Activated CD8-positive, alpha-beta memory T cell treated with anti-CD3 and anti-CD28 coated beads for 24 hours (primary cell): ENCODE results near the gene STRBP.
A peak's percentile ranks its signal among the peaks of the same experiment; 100 is the strongest.
"Not testable (repeated sequence)": the region's sequence is repeated elsewhere in the genome, so short reads cannot be mapped to it uniquely, and the experiment has no call there.

Experiments
- DNase-seq: peaks from one replicate; pipeline ENCODE4 v3.0.0-alpha.2; 2020

The STRBP gene

GRCh38 chr9:123282362-123283047, 14.1 kb upstream of the STRBP start:
- DNase-seq = peak; percentile 52

DNA sequence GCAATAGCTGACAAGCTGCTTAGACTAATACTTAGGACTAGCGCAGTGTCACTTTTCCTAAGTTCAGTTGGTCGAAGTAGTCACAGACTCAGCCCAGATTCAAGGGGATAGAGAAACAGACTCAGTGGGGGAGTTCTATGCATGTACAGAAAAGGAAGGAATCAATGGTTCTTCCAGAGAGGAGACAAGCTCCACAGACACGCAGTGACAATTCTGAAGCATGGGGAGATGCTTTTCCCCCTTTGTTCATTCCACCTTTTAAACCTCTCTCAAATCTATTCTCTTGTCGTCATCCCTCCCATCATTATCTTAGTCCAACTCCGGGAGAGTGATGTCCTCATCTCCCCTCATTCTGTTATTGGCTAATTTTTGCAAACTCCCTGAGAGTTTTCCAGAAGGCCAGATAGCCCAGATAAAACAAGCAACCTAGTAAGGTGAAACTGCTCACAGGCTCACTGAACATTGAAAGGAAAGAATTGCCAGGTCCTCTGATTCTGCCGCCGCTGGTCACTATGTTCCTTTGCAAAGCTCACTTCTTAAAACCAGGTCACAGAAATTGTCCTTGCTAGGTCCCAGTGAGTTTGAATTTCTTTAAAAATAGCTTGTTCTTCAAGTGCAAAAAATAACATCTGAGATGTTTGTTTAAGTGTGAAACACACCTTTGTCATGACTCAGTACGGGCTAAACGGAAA, 13.4 kb upstream of the STRBP start:
- peak; percentile 11 for DNase-seq

- DNase-seq = peak; percentile 58
These were observed 10.6 kb upstream of the STRBP start for GRCh38 chr9:123278879-123279493.

DNA sequence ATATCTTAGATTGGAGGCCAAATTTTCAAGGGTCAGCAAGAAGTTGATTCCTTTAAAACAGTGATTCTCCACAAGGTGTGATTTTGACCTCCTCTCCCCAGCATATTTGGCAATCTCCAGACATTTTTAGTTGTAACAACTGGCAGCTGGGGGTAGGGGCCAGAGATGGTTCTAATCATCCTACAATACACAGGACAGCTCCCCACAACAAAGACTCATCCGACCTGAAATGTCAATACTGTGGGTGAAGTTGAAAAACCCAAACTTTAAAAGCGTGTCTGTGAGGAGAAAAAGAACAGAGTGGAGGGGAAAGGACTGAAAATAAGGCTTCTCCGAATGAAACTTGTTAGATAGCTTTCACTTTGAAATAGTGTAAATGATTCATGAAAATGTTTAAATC, 10.0 kb upstream of the STRBP start:
- DNase-seq = peak; percentile 51

- DNase-seq = no peak
These were observed 8.2 kb upstream of the STRBP start for GRCh38 chr9:123276551-123276950.

- not testable (repeated sequence) for DNase-seq
These were observed 2.7 kb upstream of the STRBP start for GRCh38 chr9:123271133-123271532.

DNA sequence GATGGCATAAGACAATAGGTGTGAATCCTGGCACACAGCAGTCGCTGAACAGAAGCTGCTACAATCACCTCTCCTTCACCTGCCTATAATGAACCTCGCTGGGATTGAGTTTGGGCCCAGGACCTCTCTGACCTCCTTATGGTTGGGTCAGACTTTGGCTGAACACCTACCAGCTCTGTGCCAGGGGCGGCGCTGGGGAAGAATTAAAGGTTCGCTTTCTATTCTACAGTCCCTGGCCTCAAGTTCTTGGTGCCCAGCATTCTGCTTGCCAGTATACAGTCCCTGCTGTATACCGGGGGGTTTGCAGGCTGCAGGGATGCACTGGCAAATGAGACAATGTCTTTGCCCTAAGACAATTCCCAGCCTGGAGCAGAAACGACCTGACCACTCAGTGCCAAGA, 895 bp upstream of the STRBP start:
- peak; percentile 60 for DNase-seq

DNA sequence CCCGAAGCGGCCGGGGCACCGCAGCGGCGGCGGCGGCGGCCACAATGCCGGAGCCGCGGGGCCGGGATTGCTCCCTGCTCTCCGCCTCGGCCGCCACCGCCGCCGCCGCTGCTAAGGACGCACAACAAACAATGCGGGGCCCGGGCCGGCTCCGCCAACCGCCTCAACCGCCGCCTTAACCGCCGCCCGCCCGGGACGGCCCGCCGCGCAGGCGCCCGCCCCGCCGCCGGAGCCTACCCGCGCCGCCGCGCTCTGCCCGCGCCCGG, 254 bp downstream of the STRBP start:
- no peak for DNase-seq

GRCh38 chr9:123267481-123268198, 746 bp downstream of the STRBP start:
- DNase-seq = peak; percentile 57

GRCh38 chr9:123266655-123267399, 1.6 kb downstream of the STRBP start:
- DNase-seq = peak; percentile 53

GRCh38 chr9:123265833-123266232, 2.6 kb downstream of the STRBP start:
- peak; percentile 47 for DNase-seq

DNA sequence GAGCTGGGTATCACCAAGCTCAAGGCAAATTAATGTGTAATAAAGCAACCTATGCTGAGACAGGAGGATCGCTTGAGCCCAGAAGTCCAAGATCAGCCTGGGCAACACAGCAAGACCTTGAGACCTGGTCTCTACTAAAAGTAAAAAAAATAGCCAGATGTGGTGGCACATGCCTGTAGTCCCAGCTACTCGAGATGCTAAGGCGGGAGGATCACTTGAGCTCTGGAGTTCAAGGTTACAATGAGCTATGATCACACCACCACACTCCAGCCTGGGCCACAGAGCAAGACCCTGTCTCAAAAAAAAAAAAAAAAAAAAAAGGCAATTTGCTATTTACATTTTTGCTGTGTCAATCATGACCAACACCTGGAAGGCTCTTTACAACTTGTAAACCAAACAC, 5.2 kb downstream of the STRBP start:
- peak; percentile 30 for DNase-seq

DNA sequence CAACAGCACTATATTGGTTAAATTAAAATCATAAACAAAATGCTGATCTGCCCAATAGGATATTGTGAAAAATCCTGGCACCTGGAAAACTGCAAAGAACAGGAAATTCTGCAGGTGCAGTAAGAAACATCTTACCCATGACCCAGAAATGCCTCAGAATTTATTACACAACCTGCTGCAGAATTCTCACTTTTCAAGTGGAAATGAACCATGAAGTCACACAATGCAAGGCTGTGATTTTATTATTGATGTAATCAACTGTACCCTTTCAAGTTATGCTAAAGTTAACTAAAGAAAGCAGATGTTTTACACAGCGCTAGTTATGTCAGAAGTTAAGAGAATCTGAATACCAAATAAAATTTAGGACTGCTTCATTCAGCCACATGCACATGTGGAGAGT, 6.0 kb downstream of the STRBP start:
- DNase-seq = no peak

GRCh38 chr9:123261006-123261677, 7.2 kb downstream of the STRBP start:
- no peak for DNase-seq

GRCh38 chr9:123260340-123260739, 8.0 kb downstream of the STRBP start:
- DNase-seq = no peak

DNA sequence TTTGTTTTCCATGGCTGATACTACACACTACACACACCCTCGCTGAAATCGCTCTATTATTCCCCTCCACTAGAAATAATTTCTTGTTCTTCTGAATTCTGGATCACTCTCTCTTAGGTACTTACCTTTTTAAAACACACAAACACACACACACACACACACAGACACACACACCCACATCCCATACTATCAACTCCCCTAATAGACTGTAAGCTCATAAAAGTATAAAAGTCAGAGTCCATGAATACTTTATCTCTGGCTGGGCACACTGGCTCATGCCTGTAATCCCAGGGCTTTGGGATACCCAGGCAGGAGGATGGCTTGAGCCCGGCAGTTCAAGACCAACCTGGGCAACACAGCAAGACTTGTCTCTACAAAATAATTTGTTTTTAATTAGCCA, 11.1 kb downstream of the STRBP start:
- no peak for DNase-seq

DNA sequence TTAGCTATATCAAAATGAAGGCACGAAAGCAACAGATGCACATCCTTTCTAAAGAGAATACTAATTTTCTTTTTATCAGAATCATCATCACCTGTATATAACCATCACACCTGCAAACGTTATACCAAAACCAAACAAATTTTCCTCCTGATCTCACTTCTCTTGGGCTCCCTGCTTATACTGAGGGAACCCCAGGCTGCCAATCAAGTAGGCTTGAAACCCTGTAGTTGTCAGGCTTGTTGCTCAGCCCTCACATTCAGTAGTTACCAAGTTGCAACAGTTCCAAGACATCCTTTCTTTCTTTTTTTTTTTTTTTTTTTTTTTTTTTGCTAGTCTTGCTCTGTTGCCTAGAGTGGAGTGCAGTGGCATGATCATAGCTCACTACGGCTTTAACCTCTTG, 12.7 kb downstream of the STRBP start:
- no peak for DNase-seq

DNA sequence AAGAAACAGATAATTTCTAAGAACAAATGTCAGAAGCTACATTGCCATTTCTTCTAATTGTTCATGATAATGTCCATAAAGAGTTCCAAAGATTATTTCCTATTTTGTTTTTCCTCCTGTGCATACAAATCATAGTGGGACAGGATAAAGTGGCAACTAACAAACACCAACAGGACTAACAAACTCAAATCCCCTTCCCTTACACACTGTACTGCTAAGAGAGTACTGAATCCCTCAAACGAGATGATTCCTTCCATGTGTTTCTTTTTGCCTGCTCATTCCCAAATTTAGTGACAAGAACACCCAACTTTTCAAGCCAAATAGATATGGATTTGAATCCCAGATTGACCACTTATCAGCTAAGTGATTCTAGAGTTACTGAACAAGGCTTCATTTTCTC, 15.2 kb downstream of the STRBP start:
- no peak for DNase-seq

- no peak for DNase-seq
These were observed 16.6 kb downstream of the STRBP start for GRCh38 chr9:123251741-123252140.

DNA sequence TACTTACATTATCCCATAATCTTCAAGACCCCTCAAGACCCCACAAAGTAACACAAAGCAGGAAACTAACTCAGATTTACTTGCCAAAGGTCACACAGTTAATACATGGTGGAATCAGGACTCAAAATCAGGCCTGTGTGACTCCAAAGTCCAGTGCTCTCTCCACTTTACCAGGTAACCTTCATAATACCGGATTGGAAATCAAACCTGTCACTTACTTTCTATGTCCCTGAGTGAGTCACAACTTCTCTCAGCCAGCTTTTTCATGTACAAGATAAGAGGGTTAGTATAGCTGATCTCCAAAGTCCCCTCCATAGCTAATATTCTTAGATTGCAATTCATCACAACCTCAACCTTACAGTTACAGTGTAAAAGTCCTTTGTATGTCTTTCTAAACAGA, 17.1 kb downstream of the STRBP start:
- no peak for DNase-seq

- DNase-seq = no peak
These were observed 17.9 kb downstream of the STRBP start for GRCh38 chr9:123250504-123250903.

DNA sequence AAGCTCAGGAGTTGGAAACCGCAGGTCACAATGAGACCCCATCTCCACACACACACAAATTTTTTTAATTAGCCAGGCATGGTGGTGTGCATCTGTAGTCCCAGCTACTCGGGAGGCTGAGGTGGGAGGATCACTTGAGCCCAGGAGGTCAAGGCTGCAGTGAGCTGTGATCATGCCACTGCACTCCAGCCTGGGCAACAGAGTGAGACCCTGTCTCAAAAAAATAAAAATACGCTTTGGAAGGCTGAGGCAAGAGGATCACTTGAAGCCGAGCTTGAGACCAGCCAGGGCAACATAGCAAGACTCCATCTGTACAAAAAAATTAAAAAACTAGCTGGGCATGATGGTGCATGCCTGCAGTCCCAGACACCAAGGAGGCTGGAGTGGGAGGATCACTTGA, 19.2 kb downstream of the STRBP start:
- not testable (repeated sequence) for DNase-seq

DNA sequence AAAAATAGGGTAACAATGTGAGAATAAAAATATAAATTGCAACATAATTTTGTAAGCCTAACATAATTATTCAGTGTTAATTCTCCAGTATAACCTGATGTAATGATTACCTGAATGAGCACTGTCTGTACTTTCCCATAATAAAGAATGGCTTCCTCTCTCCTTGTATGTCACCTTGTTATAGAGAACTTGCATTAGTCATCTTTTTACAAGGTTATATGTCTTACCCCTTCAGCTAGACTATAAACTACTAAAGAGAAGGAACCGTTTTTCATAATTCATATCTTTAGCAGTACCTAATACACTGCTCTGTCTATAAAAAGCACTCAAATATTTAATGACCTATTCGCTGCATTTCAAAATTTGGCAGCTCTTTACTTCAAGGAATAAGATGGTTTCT, 19.8 kb downstream of the STRBP start:
- no peak for DNase-seq
